HG03469 (cell line): ENCODE measurements around the gene NEU4.
"Not testable (repeated sequence)": the region's sequence is repeated elsewhere in the genome, so short reads cannot be mapped to it uniquely, and the experiment has no call there.

Source experiments
- ATAC-seq: cut with Tn5 transposase; IDR thresholded peaks from one replicate; pipeline ENCODE4 v1.9.1; 2021; ENCODE audit warnings: mild to moderate bottlenecking, moderate library complexity, moderate number of reproducible peaks; ENCODE audit not compliant: unreplicated experiment

The NEU4 gene

GRCh38 chr2:241774419-241775222, 34.4 kb upstream of the NEU4 start:
- ATAC-seq: no peak

DNA sequence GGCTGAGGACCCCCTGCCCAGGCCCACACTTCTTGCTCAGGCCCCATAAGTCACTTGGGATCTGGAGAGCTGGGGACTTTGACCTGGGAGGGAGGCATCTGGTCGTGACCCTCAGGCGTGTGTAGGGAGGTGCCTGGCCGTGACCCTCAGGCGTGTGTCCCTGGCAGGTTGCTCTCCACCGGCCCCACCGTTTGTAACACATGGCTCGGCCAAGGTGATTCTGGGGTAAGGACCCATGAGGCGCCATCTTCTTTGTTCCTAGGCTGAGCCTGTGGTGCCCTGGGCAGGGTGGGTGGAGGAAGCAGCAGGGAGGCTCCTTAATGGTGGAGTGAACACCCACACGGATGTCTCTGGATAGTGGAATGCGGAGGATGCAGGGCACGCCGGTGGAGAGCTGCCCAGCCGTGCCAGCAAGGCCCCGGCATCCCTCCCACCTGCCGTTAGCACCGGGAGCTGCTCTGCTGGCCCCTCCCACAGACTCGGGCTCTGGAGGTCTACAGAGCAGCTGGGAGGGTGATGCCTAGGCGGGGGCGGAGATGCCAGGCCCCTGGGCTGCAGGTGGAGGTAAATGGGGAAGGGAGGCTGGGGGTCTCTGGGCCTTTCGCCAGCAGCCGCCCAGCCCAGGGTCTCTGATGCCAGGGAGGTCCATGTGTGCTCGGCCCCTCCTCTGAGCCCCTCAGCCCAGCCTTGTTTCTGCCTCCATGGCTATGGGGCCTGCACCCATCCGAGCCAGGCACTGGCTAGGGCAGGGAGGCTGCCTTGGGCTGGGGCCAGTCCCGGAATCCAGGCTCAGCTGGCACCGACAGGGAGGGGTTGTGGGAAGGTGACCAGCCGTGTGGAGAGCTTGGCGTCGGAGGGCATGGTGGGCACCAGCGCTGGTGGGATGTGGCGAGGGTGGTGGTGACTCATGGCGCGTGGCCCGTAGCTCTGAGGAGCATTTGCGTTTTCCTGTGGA, 33.5 kb upstream of the NEU4 start:
- no peak for ATAC-seq

- ATAC-seq: no peak
These were observed 32.4 kb upstream of the NEU4 start, which contains the start of gene GAL3ST2 for GRCh38 chr2:241776336-241777169. Gene GAL3ST2, plus strand, starts transcription at chr2:241776822. Its CDS starts 134 bp downstream, at chr2:241776956.

- no peak for ATAC-seq
These were observed 31.8 kb upstream of the NEU4 start for GRCh38 chr2:241777170-241777685.

DNA sequence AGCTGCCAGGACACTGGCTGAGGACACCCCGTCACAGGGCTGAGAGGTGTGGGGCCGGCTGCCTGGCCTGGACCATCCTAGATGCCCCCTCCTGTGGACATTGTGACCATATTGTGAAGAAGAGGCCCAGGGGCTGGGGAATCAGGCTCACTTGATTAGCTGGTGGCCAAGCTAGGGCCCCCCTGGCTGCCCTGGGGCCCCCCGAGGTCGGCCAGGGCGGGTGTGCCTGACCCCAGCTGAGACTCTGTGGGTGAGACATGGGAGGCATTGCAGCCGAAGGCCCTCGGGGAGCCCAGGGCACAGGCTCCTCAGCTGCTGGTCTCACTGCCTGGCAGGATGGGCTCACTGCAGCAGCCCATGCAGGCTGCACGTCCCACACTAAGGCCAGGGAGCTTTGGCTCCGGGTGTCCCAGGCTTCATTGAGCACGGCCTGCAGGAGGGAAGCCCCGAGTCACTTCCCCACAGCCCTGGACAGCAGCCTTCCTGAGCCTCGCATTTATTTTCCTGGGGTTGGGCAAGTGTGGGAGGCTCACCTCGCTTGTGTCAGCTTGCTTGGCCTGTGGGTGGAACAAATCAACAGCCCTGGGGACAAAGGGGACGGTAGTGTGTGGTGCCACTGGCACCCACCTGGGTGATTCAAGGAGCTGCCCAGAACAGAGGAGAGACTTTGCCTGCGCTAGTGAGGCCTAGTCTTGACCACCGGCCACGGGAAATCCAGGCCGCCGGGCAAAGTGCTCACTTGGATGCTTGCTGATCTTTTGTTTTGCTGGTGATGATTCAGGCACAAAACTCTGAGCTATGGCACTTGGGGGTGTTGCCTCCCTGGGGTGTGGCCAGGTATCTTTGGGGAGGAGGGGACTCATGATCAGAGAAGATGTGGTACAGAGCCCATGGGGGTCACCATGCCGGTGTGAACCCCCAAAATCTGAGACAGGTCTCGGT, 31.0 kb upstream of the NEU4 start:
- no peak for ATAC-seq

DNA sequence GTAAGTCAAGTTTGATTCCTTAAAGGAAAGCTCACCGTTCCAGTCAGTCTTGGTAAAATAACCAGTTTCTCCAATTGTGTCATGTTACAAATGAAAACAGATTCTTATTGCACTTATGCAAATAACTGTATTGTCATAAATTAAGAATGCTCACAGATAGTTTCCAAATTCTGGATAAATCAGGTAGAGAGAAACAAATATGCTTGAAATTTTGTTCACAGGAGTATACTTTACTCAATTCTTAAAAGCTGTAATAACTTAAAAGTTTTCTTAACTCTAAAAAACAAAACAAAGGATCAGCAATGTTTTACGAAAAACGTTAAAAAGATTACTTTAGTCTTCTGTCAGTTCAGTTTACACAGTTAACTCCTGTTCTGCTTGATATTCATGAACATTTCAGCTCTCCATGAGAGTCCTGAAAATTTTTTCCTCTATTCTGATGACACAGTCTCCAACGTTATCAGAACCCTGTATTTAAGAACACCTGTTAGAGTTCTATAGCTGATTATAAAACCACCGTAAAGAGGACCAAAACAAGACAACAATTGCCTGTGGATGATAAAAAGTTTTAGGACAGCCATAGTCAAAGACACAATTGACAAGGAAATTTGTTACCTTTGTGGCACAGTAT, 27.9 kb upstream of the NEU4 start:
- ATAC-seq: no peak

- ATAC-seq: not testable (repeated sequence)
These were observed 26.9 kb upstream of the NEU4 start for GRCh38 chr2:241782053-241782452.

- ATAC-seq: no peak
These were observed 20.9 kb upstream of the NEU4 start for GRCh38 chr2:241788135-241788534.

DNA sequence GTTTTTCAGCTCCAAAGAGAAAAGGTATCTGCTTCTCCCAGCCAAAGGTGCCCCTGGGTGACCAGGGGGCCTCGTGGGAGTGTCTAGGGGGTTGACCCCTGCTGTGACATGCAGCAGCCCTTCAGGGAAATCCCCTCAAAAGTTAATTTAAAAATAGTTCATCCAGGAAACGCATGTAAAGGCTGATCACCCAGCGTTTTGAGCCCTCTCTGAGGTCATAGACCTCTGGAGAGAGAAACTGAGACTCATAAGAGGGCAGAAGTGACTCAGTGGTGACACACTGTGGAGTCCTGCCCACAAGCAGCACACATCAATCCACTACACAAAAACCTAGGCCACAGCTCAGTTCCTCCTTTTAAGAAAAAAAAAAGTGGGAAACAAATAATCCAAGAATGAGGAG, 20.4 kb upstream of the NEU4 start:
- no peak for ATAC-seq

DNA sequence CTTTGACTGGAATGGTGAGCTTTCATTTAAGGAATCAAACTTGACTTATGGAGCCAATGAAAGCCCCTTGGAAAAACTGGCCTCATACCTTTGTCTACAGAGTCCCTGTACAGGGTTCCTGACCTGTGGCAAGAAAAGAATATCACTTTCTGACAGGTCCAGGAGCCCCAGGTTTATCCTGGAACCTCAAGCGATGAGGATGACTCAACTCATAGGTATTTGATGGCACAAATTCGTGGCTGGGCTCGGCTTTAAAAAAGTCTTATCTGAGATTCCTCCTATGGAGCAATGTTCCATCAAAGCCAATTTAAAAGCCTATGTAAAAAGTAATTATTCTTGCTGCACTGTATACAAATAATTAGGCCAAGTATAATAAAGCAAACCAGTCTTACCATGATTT, 17.6 kb upstream of the NEU4 start:
- not testable (repeated sequence) for ATAC-seq

DNA sequence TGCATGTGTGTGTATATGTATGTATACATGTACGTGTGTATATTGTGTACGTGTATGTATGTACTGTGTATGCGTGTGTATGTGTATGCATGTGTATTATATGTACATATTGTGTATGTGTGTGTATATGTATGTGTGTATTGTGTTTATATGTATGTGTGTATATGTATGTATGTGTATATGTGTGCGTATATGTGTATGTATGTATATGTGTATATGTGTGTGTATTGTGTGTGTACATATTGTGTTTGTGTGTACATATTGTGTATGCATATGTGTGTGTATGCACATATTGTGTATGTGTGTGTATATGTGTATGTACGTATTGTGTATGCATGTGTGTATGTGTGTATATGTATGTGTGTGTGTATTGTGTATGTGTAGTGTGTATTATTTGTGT, 15.6 kb upstream of the NEU4 start:
- no peak for ATAC-seq

- ATAC-seq: no peak
These were observed 14.7 kb upstream of the NEU4 start for GRCh38 chr2:241794250-241794823.

DNA sequence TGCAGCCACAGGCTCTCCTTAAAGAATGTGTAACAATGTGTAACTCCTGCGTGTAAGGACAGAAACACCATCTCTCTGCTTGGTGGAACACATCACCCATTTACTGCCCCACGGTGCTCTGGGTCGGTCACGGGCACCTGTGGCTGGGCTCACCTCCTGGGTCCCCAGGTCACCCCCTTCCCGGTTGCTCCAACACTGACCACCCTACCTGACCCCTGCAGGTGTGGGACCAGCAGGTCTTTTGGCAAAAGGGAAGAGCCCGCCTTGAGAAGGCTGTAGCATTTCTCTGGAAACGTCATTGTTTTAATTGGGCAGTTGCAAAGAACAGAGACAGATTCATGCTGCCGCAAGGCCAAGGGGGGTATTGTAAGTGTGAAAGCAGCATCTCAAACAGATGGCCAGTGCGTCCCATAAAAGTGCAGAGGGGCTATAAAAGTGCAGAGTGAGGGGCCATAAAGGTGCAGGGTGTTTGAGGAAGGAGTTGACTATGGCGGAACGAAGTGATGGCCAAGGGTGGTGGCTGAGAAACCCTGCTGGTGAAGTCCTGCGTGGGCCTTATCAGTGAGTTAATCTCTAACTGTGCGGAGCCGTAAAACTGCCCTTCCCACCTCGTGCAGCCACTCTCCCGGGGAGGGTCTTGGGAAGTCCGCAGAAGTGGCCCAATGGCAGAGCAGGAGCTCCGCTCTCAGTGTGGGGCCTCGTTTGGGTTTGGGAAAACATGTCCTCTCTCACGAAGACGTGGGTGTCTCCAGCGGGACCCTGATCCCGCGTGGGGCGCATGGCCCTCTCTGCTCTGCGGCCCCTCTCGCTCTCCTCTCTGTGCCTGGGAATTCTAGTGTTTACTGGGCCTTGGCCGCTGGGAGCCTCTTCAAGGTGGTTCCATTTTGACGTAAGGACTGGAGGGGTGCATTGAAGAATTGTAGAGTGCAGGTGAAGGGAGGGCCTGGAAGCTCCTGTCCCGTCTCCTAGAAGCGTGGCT, 13.7 kb upstream of the NEU4 start:
- no peak for ATAC-seq

DNA sequence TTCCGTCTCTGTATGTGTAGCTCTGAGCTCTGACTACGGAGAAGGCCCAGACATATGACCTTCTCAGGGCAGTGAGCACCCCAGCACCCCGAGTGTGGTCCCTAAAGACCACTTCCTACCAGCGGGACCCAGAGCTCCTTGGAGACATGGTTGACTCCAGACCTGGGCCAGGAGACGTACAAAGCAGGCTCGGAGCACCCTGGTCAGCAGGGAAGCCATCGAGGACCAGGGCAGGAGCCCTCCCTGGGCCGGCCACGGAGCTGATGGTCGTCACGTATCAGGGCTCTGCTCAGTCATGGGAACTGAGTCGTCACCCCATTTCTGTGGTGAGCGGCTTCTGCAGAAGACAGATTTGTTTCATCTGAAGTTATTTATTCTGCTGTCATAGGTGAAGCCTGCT, 12.8 kb upstream of the NEU4 start:
- no peak for ATAC-seq

GRCh38 chr2:241796610-241797138, 12.3 kb upstream of the NEU4 start:
- ATAC-seq: no peak

DNA sequence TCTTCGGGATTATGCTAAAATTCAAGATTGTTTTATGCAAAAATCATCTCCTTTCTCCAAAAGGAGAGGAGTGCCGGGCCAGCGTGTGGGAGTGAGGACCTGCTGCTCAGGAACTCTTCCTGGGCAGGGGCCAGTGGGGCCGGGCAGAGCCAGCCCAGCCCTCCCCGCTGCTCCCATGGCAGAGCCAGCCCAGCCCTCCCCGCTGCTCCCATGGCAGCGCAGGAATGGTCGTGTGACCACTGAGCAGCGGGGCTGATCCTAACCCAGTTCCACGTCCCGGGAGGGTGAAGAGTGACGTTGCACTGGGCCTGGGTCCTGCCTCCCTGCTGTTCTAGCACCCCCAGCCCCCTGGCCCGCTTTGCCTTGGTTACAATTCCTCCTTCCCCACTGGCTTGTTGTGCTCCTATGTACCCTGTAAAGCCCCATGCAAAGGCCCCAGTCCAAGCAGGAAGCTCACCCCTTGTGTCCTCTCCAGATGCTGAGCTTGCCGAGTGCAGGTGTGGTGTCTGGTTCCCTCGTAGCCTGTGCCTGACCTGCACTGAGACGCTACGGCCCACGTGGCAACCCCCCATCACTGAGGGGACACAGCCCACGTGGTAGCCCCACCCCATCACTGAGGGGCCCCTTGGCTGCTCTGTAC, 11.4 kb upstream of the NEU4 start:
- ATAC-seq: no peak
